ENCODE data around the gene C22orf39. TPM values are rescaled to one million over a fixed set of nuclear protein-coding genes. Genes with fewer than 3 reads are reported as not detected.

The C22orf39 gene
- total RNA-seq, 2 experiments from 2014 or later: 52.1 to 64.8 TPM

DNA sequence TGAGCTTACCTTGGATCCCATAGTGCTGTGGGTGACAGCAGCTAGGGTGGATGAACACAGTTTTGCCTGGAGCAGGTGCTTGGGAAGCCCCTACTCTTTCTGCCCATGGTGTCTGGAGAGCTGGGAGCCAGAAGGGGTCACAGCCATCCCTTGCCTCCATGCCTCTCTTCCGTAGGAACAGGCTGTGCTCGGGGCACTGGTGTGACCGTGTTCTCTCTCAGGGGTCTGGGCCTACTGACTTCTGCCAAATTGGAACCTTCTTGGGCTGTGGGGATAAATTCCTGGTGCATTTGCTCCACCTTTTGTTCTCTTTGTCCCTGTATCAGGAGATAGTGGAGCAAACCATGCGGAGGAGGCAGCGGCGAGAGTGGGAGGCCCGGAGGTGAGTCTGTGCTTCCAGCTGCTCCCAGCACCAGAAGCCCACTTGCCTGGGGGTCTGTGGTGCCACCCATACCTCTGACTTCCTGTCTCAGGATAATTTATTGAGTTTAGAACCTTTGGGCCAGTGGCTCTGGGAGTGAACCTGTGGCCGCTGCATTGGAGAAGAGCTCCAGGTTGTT is 46.6 kb upstream of the C22orf39 start:
- peaks cover 91% of the 10 kb centered on the region for H3K36me3 ChIP-seq (ENCODE audit: insufficient read depth, low read length)
- no peak overlapping the region for H3K4me2 ChIP-seq (ENCODE audit: low read length)
- ChIA-PET CTCF (ENCODE audit: unreplicated experiment) (no interaction called here), POLR2A (no interaction called here)
- TF ChIP-seq, protein P1, sequence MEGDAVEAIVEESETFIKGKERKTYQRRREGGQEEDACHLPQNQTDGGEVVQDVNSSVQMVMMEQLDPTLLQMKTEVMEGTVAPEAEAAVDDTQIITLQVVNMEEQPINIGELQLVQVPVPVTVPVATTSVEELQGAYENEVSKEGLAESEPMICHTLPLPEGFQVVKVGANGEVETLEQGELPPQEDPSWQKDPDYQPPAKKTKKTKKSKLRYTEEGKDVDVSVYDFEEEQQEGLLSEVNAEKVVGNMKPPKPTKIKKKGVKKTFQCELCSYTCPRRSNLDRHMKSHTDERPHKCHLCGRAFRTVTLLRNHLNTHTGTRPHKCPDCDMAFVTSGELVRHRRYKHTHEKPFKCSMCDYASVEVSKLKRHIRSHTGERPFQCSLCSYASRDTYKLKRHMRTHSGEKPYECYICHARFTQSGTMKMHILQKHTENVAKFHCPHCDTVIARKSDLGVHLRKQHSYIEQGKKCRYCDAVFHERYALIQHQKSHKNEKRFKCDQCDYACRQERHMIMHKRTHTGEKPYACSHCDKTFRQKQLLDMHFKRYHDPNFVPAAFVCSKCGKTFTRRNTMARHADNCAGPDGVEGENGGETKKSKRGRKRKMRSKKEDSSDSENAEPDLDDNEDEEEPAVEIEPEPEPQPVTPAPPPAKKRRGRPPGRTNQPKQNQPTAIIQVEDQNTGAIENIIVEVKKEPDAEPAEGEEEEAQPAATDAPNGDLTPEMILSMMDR (conservative IDR thresholded peaks at IDR 0.05; ENCODE audit: low read length): no peak
- no peak for TF ChIP-seq EZH2phosphoT487 (IDR thresholded peaks at IDR 0.05; ENCODE audit: borderline replicate concordance, low read depth, low read length)
- intact Hi-C loops (cut with micrococcal nuclease; ENCODE audit: unreplicated experiment): no loop called here
- no peak overlapping the region for H3K27ac ChIP-seq (ENCODE audit: low read depth, low read length, poor library complexity, severe bottlenecking)
- peaks cover 7% of the 10 kb centered on the region; the same call in 1 of the 2 replicates for H3K79me2 ChIP-seq (ENCODE audit: insufficient read depth, low read depth, low read length)
- H3K9me3 ChIP-seq (ENCODE audit: low read length): no peaks in the 10 kb centered on the region
- peaks cover 9% of the 10 kb centered on the region; the same call in 1 of the 2 replicates for H4K20me1 ChIP-seq (ENCODE audit: insufficient read depth, low read length)
- no peaks in the 10 kb centered on the region for H3K9me2 ChIP-seq (ENCODE audit: insufficient read depth, low read length)
- DNase-seq (ENCODE audit: low spot score): no peak
- H3K4me3 ChIP-seq (ENCODE audit: low read depth, low read length, poor library complexity, severe bottlenecking): no peak overlapping the region
- BruUV-seq (replicated peaks): no TSS peak
- H2AFZ ChIP-seq (ENCODE audit: low read length): no peak overlapping the region
- H3K4me1 ChIP-seq (ENCODE audit: insufficient read depth, low read length, poor library complexity, severe bottlenecking): no peaks in the 10 kb centered on the region

- ChIA-PET CTCF (ENCODE audit: unreplicated experiment) (no interaction called here), POLR2A (interaction anchor here (0.6 kb wide), 1 partner anchor 389 kb away, joined by 4 read pairs; no protein-coding TSS in a partner anchor)
- no peaks in the 10 kb centered on the region for H3K4me1 ChIP-seq (ENCODE audit: insufficient read depth, low read length, poor library complexity, severe bottlenecking)
- no peak overlapping the region for H2AFZ ChIP-seq (ENCODE audit: low read length)
- DNase-seq (ENCODE audit: low spot score): no peak
- intact Hi-C loops (cut with micrococcal nuclease; ENCODE audit: unreplicated experiment): no loop called here
- BruUV-seq (replicated peaks): no TSS peak
- no peaks in the 10 kb centered on the region for H3K9me2 ChIP-seq (ENCODE audit: insufficient read depth, low read length)
- no peak overlapping the region for H3K4me2 ChIP-seq (ENCODE audit: low read length)
- no peak overlapping the region for H3K27ac ChIP-seq (ENCODE audit: low read depth, low read length, poor library complexity, severe bottlenecking)
- H3K4me3 ChIP-seq (ENCODE audit: low read depth, low read length, poor library complexity, severe bottlenecking): no peak overlapping the region
- no peaks in the 10 kb centered on the region for H3K9me3 ChIP-seq (ENCODE audit: low read length)
- TF ChIP-seq EZH2phosphoT487 (IDR thresholded peaks at IDR 0.05; ENCODE audit: borderline replicate concordance, low read depth, low read length): no peak
- TF ChIP-seq, protein P1 (conservative IDR thresholded peaks at IDR 0.05; ENCODE audit: low read length): no peak
- H3K79me2 ChIP-seq (ENCODE audit: insufficient read depth, low read depth, low read length): peaks cover 7% of the 10 kb centered on the region; the same call in 1 of the 2 replicates
- peaks cover 9% of the 10 kb centered on the region; the same call in 1 of the 2 replicates for H4K20me1 ChIP-seq (ENCODE audit: insufficient read depth, low read length)
- peaks cover 91% of the 10 kb centered on the region for H3K36me3 ChIP-seq (ENCODE audit: insufficient read depth, low read length)
Measured at GRCh38 chr22:19492504-19493174, 45.1 kb upstream of the C22orf39 start.

All from OCI-LY7 (cell line).